DND-41 (cell line): Measurements from ENCODE around the gene MYCBP2.

Experiments used
- EZH2 ChIP-seq: IDR thresholded peaks from 3 replicates; pipeline ENCODE4 v1.6.1; 2012; ENCODE audit warnings: borderline replicate concordance, low read depth, mild to moderate bottlenecking, moderate library complexity, low read length, inconsistent platforms; ENCODE audit not compliant: severe bottlenecking
- TF ChIP-seq, protein P1 (sequence below): IDR thresholded peaks from 2 replicates; pipeline ENCODE4 v1.5.1; 2012; ENCODE audit warnings: borderline replicate concordance, low read length, moderate library complexity, mild to moderate bottlenecking; ENCODE audit not compliant: poor library complexity, severe bottlenecking; ENCODE audit errors: extremely low read depth

- TF ChIP-seq, protein P1, sequence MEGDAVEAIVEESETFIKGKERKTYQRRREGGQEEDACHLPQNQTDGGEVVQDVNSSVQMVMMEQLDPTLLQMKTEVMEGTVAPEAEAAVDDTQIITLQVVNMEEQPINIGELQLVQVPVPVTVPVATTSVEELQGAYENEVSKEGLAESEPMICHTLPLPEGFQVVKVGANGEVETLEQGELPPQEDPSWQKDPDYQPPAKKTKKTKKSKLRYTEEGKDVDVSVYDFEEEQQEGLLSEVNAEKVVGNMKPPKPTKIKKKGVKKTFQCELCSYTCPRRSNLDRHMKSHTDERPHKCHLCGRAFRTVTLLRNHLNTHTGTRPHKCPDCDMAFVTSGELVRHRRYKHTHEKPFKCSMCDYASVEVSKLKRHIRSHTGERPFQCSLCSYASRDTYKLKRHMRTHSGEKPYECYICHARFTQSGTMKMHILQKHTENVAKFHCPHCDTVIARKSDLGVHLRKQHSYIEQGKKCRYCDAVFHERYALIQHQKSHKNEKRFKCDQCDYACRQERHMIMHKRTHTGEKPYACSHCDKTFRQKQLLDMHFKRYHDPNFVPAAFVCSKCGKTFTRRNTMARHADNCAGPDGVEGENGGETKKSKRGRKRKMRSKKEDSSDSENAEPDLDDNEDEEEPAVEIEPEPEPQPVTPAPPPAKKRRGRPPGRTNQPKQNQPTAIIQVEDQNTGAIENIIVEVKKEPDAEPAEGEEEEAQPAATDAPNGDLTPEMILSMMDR: no peak
- no peak for TF ChIP-seq EZH2
Measured at GRCh38 chr13:77040835-77041234, 286.1 kb downstream of the MYCBP2 start.
